HepG2 (cell line): Measurements from ENCODE around the gene LRRC45. TPM values are rescaled to one million over a fixed set of nuclear protein-coding genes. Genes with fewer than 3 reads are reported as not detected.

ENCODE experiments used
- ARNT ChIP-seq: fragments of 450-650 bp; IDR thresholded peaks from 2 replicates; pipeline ENCODE4 v1.6.1; 2017
- BHLHE40 ChIP-seq: IDR thresholded peaks from 2 replicates; pipeline ENCODE4 v1.6.1; 2011; ENCODE audit warnings: low read length, improper control_type of control experiment
- CAMTA2 ChIP-seq: sonication (generic); formaldehyde crosslinking; IDR thresholded peaks from 2 replicates; pipeline ENCODE4 v1.4.0; 2020; ENCODE audit warnings: mild to moderate bottlenecking, missing genetic modification reagents, borderline replicate concordance
- DNMT3B ChIP-seq: conservative IDR thresholded peaks from 2 replicates; pipeline ENCODE4 v1.6.1; 2016; ENCODE audit warnings: missing biosample characterization, control low read depth
- ETV6 ChIP-seq: sonication (generic); formaldehyde crosslinking; conservative IDR thresholded peaks from 2 replicates; pipeline ENCODE4 v1.4.0; 2020; ENCODE audit warnings: missing genetic modification reagents
- HNRNPK ChIP-seq: fragments of 200-400 bp; formaldehyde crosslinking; IDR thresholded peaks from 2 replicates; pipeline ENCODE4 v1.6.1; 2018; ENCODE audit warnings: low read length, low read depth, moderate library complexity, mild to moderate bottlenecking; ENCODE audit not compliant: poor library complexity, severe bottlenecking
- MED13 ChIP-seq: sonication (generic); formaldehyde crosslinking; IDR thresholded peaks from 2 replicates; pipeline ENCODE4 v1.5.0; 2020; ENCODE audit warnings: missing genetic modification reagents
- MEIS1 ChIP-seq: sonication (generic); formaldehyde crosslinking; IDR thresholded peaks from 2 replicates; pipeline ENCODE4 v1.9.0; 2021; ENCODE audit warnings: mild to moderate bottlenecking, missing genetic modification reagents, moderate library complexity, borderline replicate concordance
- NFIB ChIP-seq: sonication (generic); formaldehyde crosslinking; IDR thresholded peaks from 2 replicates; pipeline ENCODE4 v1.9.0; 2021; ENCODE audit warnings: missing genetic modification reagents, mild to moderate bottlenecking, borderline replicate concordance
- PHF8 ChIP-seq: sonication (generic); formaldehyde crosslinking; IDR thresholded peaks from 2 replicates; pipeline ENCODE4 v1.5.0; 2020; ENCODE audit warnings: missing genetic modification reagents
- PRDM4 ChIP-seq: sonication (generic); formaldehyde crosslinking; IDR thresholded peaks from 2 replicates; pipeline ENCODE4 v1.9.0; 2021; ENCODE audit warnings: missing genetic modification reagents, borderline replicate concordance
- SRSF4 ChIP-seq: fragments of 200-400 bp; formaldehyde crosslinking; IDR thresholded peaks from one replicate; pipeline ENCODE4 v1.6.1; 2018; ENCODE audit warnings: mild to moderate bottlenecking, low read depth, low read length, moderate library complexity; ENCODE audit not compliant: poor library complexity, severe bottlenecking
- TBX2 ChIP-seq: sonication (generic); formaldehyde crosslinking; IDR thresholded peaks from 2 replicates; pipeline ENCODE4 v1.5.0; 2020; ENCODE audit warnings: missing genetic modification reagents, mild to moderate bottlenecking, borderline replicate concordance
- TERF1 ChIP-seq: sonication (generic); formaldehyde crosslinking; IDR thresholded peaks from 2 replicates; pipeline ENCODE4 v1.8.0; 2022; ENCODE audit warnings: mild to moderate bottlenecking, missing genetic modification reagents, moderate library complexity
- UBTF ChIP-seq: sonication (generic); formaldehyde crosslinking; IDR thresholded peaks from 2 replicates; pipeline ENCODE4 v1.4.0; 2020; ENCODE audit warnings: mild to moderate bottlenecking, missing genetic modification reagents
- ZBTB7B ChIP-seq: sonication (generic); formaldehyde crosslinking; IDR thresholded peaks from 2 replicates; pipeline ENCODE4 v1.4.0; 2020; ENCODE audit warnings: missing genetic modification reagents
- ZNF224 ChIP-seq: sonication (generic); formaldehyde crosslinking; IDR thresholded peaks from 2 replicates; pipeline ENCODE4 v1.5.0; 2020; ENCODE audit warnings: mild to moderate bottlenecking, missing genetic modification reagents
- ZNF281 ChIP-seq: sonication (generic); formaldehyde crosslinking; IDR thresholded peaks from 2 replicates; pipeline ENCODE4 v1.4.0; 2020; ENCODE audit warnings: missing genetic modification reagents, borderline replicate concordance
- ZNF589 ChIP-seq: sonication (generic); formaldehyde crosslinking; conservative IDR thresholded peaks from 2 replicates; pipeline ENCODE4 v1.8.0; 2022; ENCODE audit warnings: mild to moderate bottlenecking, moderate library complexity, missing genetic modification reagents
- ZNF772 ChIP-seq: sonication (generic); formaldehyde crosslinking; IDR thresholded peaks from 2 replicates; pipeline ENCODE4 v1.5.0; 2020; ENCODE audit warnings: mild to moderate bottlenecking, missing genetic modification reagents
- ZNF792 ChIP-seq: IDR thresholded peaks from 2 replicates; pipeline ENCODE4 v1.6.1; 2016
- polyA plus RNA-seq, 8 experiments: library from polyadenylated mRNA; depleted of rRNA in 3 of 8; stranded (reverse) in 7 of 8; unstranded in 1 of 8; fragments of >200 nt; fragmentation: Illumina TruSeq in 4 of 8; extraction: Trizol in 4 of 8; gene quantifications; 2 replicates each; pipeline versions ENCODE4 v1.2.1 to v1.2.3, GENCODE V29; 2011 to 2016; ENCODE audit warnings: low read depth in 4 of 8, missing spikeins in 1 of 8, mixed read lengths in 1 of 8; ENCODE audit not compliant: insufficient read depth in 1 of 8
- total RNA-seq, 5 experiments: library from RNA; depleted of rRNA; stranded (reverse); fragments of >200 nt; fragmentation: Illumina TruSeq; extraction: Trizol; gene quantifications; 2 replicates each; pipeline ENCODE4 v1.2.3, GENCODE V29; 2016; ENCODE audit warnings: low read depth in 1 of 5

LRRC45 gene
- total and polyA plus RNA-seq, 2 of the 13 experiments (the other 11 are each of a cell fraction or from before 2014, with no cell fraction given): 11.6 to 48.1 TPM

- TF ChIP-seq ZNF281: peak; percentile 32; the same call in 1 of the 2 replicates
- peak; percentile 82 for TF ChIP-seq PHF8 (CRISPR knock-in tag)
- TF ChIP-seq DNMT3B: no peak
- no peak for TF ChIP-seq MEIS1 (CRISPR knock-in tag)
- TF ChIP-seq MED13 (CRISPR knock-in tag): no peak; the same call in none of the 2 replicates
- no peak for TF ChIP-seq SRSF4
- TF ChIP-seq ZNF224: peak; percentile 79; the same call in 1 of the 2 replicates
- TF ChIP-seq ARNT: no peak
- TF ChIP-seq PRDM4 (CRISPR knock-in tag): no peak; the same call in 1 of the 2 replicates
- TF ChIP-seq UBTF: peak; percentile 91
- TF ChIP-seq CAMTA2 (CRISPR knock-in tag): peak; percentile 81; the same call in 1 of the 2 replicates
- peak; percentile 39; the same call in 1 of the 2 replicates for TF ChIP-seq BHLHE40
- no peak for TF ChIP-seq TBX2
- TF ChIP-seq NFIB (CRISPR knock-in tag): no peak
- peak; percentile 83 for TF ChIP-seq ZBTB7B (CRISPR knock-in tag)
- TF ChIP-seq ZNF792 (CRISPR knock-in tag): no peak
- peak; percentile 33; the same call in 1 of the 2 replicates for TF ChIP-seq ZNF772 (CRISPR knock-in tag)
- TF ChIP-seq TERF1 (CRISPR knock-in tag): no peak
- peak; percentile 94 for TF ChIP-seq ZNF589 (CRISPR knock-in tag)
- TF ChIP-seq HNRNPK: peak; percentile 66
- TF ChIP-seq ETV6 (CRISPR knock-in tag): peak; percentile 55
Measured at GRCh38 chr17:81995463-81996231, 27.5 kb upstream of the LRRC45 start (continued).
